H9 (cell line): ENCODE data around the gene MOSMO. TPM values are rescaled to one million over a fixed set of nuclear protein-coding genes. Genes with fewer than 3 reads are reported as not detected.

Source experiments
- DNase-seq: peaks from one replicate; pipeline ENCODE4 v3.0.0-alpha.2; 2017
- H2AFZ ChIP-seq: one replicate; pipeline ENCODE4 v1.6.1; 2013; ENCODE audit warnings: mild to moderate bottlenecking, low read length, control low read depth, moderate library complexity
- H2AK5ac ChIP-seq: 2 replicates; pipeline ENCODE4 v1.6.1; 2013; ENCODE audit warnings: low read length, control low read depth, mixed read lengths; ENCODE audit not compliant: insufficient read length
- H2BK120ac ChIP-seq: one replicate; pipeline ENCODE4 v1.6.1; 2013; ENCODE audit warnings: low read depth, mild to moderate bottlenecking, low read length, control low read depth, inconsistent platforms; ENCODE audit not compliant: poor library complexity, severe bottlenecking
- H2BK12ac ChIP-seq: 2 replicates; pipeline ENCODE4 v1.6.1; 2013; ENCODE audit warnings: low read length, control low read depth, mixed read lengths, low read depth; ENCODE audit not compliant: insufficient read length
- H2BK15ac ChIP-seq: 2 replicates; pipeline ENCODE4 v1.6.1; 2013; ENCODE audit warnings: low read depth, low read length, control low read depth
- H2BK20ac ChIP-seq: one replicate; pipeline ENCODE4 v1.6.1; 2013; ENCODE audit warnings: low read depth, mild to moderate bottlenecking, low read length, control low read depth, inconsistent platforms; ENCODE audit not compliant: poor library complexity, severe bottlenecking
- H2BK5ac ChIP-seq: 2 replicates; pipeline ENCODE4 v1.6.1; 2013; ENCODE audit warnings: low read length, control low read depth, mixed read lengths; ENCODE audit not compliant: insufficient read length
- H3K14ac ChIP-seq: 2 replicates; pipeline ENCODE4 v1.6.1; 2013; ENCODE audit warnings: low read length, control low read depth; ENCODE audit not compliant: insufficient read depth
- H3K18ac ChIP-seq: 2 replicates; pipeline ENCODE4 v1.6.1; 2013; ENCODE audit warnings: low read depth, mild to moderate bottlenecking, mixed read lengths, low read length, control low read depth; ENCODE audit not compliant: insufficient read length
- H3K23ac ChIP-seq: 2 replicates; pipeline ENCODE4 v1.6.1; 2013; ENCODE audit warnings: low read length, control low read depth, mixed read lengths, low read depth; ENCODE audit not compliant: insufficient read length
- H3K23me2 ChIP-seq: 2 replicates; pipeline ENCODE4 v1.6.1; 2013; ENCODE audit warnings: low read depth, mild to moderate bottlenecking, mixed read lengths, low read length, control low read depth; ENCODE audit not compliant: insufficient read length, poor library complexity, severe bottlenecking
- H3K27ac ChIP-seq: 2 replicates; pipeline ENCODE4 v1.5.1; 2013; ENCODE audit warnings: low read length, control low read depth, mixed read lengths, low read depth; ENCODE audit not compliant: insufficient read length
- H3K27me3 ChIP-seq: 2 replicates; pipeline ENCODE4 v1.6.1; 2013; ENCODE audit warnings: low read length, control low read depth, inconsistent platforms; ENCODE audit not compliant: insufficient read depth
- H3K4ac ChIP-seq: 2 replicates; pipeline ENCODE4 v1.6.1; 2013; ENCODE audit warnings: low read depth, mild to moderate bottlenecking, control low read depth, inconsistent platforms, low read length, moderate library complexity
- H3K4me1 ChIP-seq: 2 replicates; pipeline ENCODE4 v1.6.1; 2013; ENCODE audit warnings: low read length, control low read depth, inconsistent platforms; ENCODE audit not compliant: insufficient read depth
- H3K4me2 ChIP-seq: 2 replicates; pipeline ENCODE4 v1.6.1; 2013; ENCODE audit warnings: low read length, control low read depth, mixed read lengths; ENCODE audit not compliant: insufficient read length, insufficient read depth
- H3K56ac ChIP-seq: 2 replicates; pipeline ENCODE4 v1.6.1; 2013; ENCODE audit warnings: low read depth, mild to moderate bottlenecking, mixed read lengths, low read length, control low read depth; ENCODE audit not compliant: insufficient read length
- H3K79me1 ChIP-seq: 2 replicates; pipeline ENCODE4 v1.6.1; 2013; ENCODE audit warnings: low read depth, mild to moderate bottlenecking, moderate library complexity, low read length, control low read depth, inconsistent platforms; ENCODE audit not compliant: insufficient read depth, poor library complexity, severe bottlenecking
- H3K79me2 ChIP-seq: 2 replicates; pipeline ENCODE4 v1.6.1; 2013; ENCODE audit warnings: low read length, control low read depth, inconsistent platforms; ENCODE audit not compliant: insufficient read depth
- H3K9ac ChIP-seq: 2 replicates; pipeline ENCODE4 v1.6.1; 2013; ENCODE audit warnings: low read length, control low read depth, mixed read lengths; ENCODE audit not compliant: insufficient read length; ENCODE audit errors: extremely low read depth
- H3K9me3 ChIP-seq: one replicate; pipeline ENCODE4 v1.6.1; 2013; ENCODE audit warnings: low read depth, low read length, inconsistent platforms; ENCODE audit not compliant: control insufficient read depth
- H3T11ph ChIP-seq: one replicate; pipeline ENCODE4 v1.6.1; 2013; ENCODE audit warnings: mild to moderate bottlenecking, low read length, control low read depth, inconsistent platforms
- H4K20me1 ChIP-seq: one replicate; pipeline ENCODE4 v1.6.1; 2013; ENCODE audit not compliant: control insufficient read depth, insufficient read length, insufficient read depth
- H4K5ac ChIP-seq: 2 replicates; pipeline ENCODE4 v1.6.1; 2013; ENCODE audit warnings: low read depth, mild to moderate bottlenecking, mixed read lengths, low read length, control low read depth; ENCODE audit not compliant: insufficient read length
- H4K8ac ChIP-seq: replicated peaks from 2 replicates; pipeline ENCODE4 v1.6.1; 2013; ENCODE audit warnings: low read length, control low read depth, mixed read lengths, low read depth; ENCODE audit not compliant: insufficient read length
- H4K91ac ChIP-seq: 2 replicates; pipeline ENCODE4 v1.6.1; 2013; ENCODE audit warnings: low read depth, mild to moderate bottlenecking, moderate library complexity, mixed read lengths, low read length, control low read depth; ENCODE audit not compliant: insufficient read length
- H3K27ac Mint-ChIP-seq, 3 experiments: 2 replicates in 2 of 3; 3 replicates in 1 of 3; pipeline ENCODE4 v1.8.0; 2020 to 2021; ENCODE audit warnings: mixed read lengths in 3 of 3, mild to moderate bottlenecking in 1 of 3, moderate library complexity in 1 of 3
- H3K27me3 Mint-ChIP-seq: 2 replicates; pipeline ENCODE4 v1.8.0; 2021; ENCODE audit warnings: low read depth, mild to moderate bottlenecking, moderate library complexity, mixed read lengths
- H3K36me3 Mint-ChIP-seq, 3 experiments: 2 replicates in 2 of 3; 3 replicates in 1 of 3; pipeline ENCODE4 v1.8.0; 2020 to 2021; ENCODE audit warnings: low read depth in 3 of 3, mixed read lengths in 3 of 3; ENCODE audit not compliant: insufficient read depth in 1 of 3
- H3K4me1 Mint-ChIP-seq, 2 experiments: 2 replicates each; pipeline ENCODE4 v1.8.0; 2020; ENCODE audit warnings: mixed read lengths in 2 of 2
- H3K4me3 Mint-ChIP-seq, 2 experiments: 2 replicates in 1 of 2; 3 replicates in 1 of 2; pipeline ENCODE4 v1.8.0; 2020 to 2021; ENCODE audit warnings: mild to moderate bottlenecking in 2 of 2, mixed read lengths in 2 of 2, moderate library complexity in 1 of 2
- H3K9me3 Mint-ChIP-seq, 2 experiments: 2 replicates in 1 of 2; 3 replicates in 1 of 2; pipeline ENCODE4 v1.8.0; 2020; ENCODE audit warnings: mild to moderate bottlenecking in 2 of 2, mixed read lengths in 2 of 2, moderate library complexity in 1 of 2
- CTCF ChIP-seq: fragments of 200-600 bp; sonication (generic); conservative IDR thresholded peaks from 3 replicates; pipeline ENCODE4 v1.8.0; 2021; ENCODE audit warnings: antibody characterized with exemption, mild to moderate bottlenecking
- WGBS: extraction: QIAGEN DNeasy Blood & Tissue Kit; methylation state at CpG from one replicate; pipeline ENCODE4 v1.1.7; 2013; ENCODE audit warnings: missing lambda C conversion rate, low lambda C conversion rate, mixed read lengths; ENCODE audit not compliant: insufficient read length; ENCODE audit errors: extremely low coverage; 5-methylcytosine and 5-hydroxymethylcytosine counted together
- total RNA-seq: library from RNA; stranded (reverse); gene quantifications from 2 replicates; pipeline ENCODE4 v1.2.1, GENCODE V29; 2021

The MOSMO gene
- total RNA-seq, 1 experiment from 2014 or later: 13.5 TPM

GRCh38 chr16:22075776-22076175 lies 67.9 kb downstream of the MOSMO start:
- Histone ChIP-seq H3K27me3 (no peaks in the 10 kb centered on the region), H3K4ac (no peak overlapping the region), H4K5ac (no peak overlapping the region), H2BK20ac (no peak overlapping the region), H2BK15ac (no peak overlapping the region), H3K9ac (no peak overlapping the region), H4K8ac (no peak overlapping the region), H3K14ac (no peak overlapping the region), H2BK120ac (no peak overlapping the region), H2BK5ac (no peak overlapping the region), H3K79me1 (no peaks in the 10 kb centered on the region), H3K23me2 (no peaks in the 10 kb centered on the region), H3K18ac (no peak overlapping the region), H3K79me2 (no peaks in the 10 kb centered on the region), H2BK12ac (no peak overlapping the region), H3K4me2 (no peak overlapping the region), H2AK5ac (no peak overlapping the region), H3K9me3 (no peaks in the 10 kb centered on the region), H4K20me1 (no peaks in the 10 kb centered on the region), H3K4me1 (no peaks in the 10 kb centered on the region), H3K23ac (no peak overlapping the region), H3T11ph (no peak overlapping the region), H2AFZ (no peak overlapping the region), H4K91ac (no peak overlapping the region), H3K27ac (no peak overlapping the region), H3K56ac (no peak overlapping the region)
- Mint-ChIP-seq H3K4me1 (0 out of 4 replicates have a peak, but pooled peaks cover 0 to 2% of the 10 kb centered on the region in 2 experiments), H3K4me3 (no peak overlapping the region), H3K27ac (no peak overlapping the region), H3K27me3 (no peaks in the 10 kb centered on the region), H3K36me3 (no peaks in the 10 kb centered on the region; a peak in 1 of 7 replicates), H3K9me3 (no peaks in the 10 kb centered on the region)
- TF ChIP-seq CTCF: no peak
- WGBS: no CpG with 5 or more reads among the region's 1 CpG
- no peak for DNase-seq
